H1 (cell line): ENCODE results near the gene CES4A. TPM values are rescaled to one million over a fixed set of nuclear protein-coding genes. Genes with fewer than 3 reads are reported as not detected.

Experiments
- CTCF ChIA-PET: fragments of 300-600 bp; sonication (Branson Sonifier 250); formaldehyde crosslinking; loops from one replicate; lab custom pipeline; 2021; ENCODE audit not compliant: partially characterized antibody; lab: Charles Lee
- POLR2A ChIA-PET: fragments of 300-600 bp; sonication (Branson Sonifier 250); formaldehyde crosslinking; loops from one replicate; lab custom pipeline; 2021; ENCODE audit warnings: inconsistent platforms; ENCODE audit not compliant: partially characterized antibody; lab: Charles Lee
- DNase-seq, 2 experiments: peaks; one replicate each; pipeline versions ENCODE4 v3.0.0 to v3.0.0-alpha.2; 2010 to 2022; ENCODE audit warnings: low spot score in 2 of 2, low read depth in 1 of 2, mixed read lengths in 1 of 2
- FAIRE-seq: peaks from 2 replicates; lab custom pipeline; 2011; peaks lifted over from hg19 to GRCh38; lab: Jason Lieb, UNC
- H2AFZ ChIP-seq: 2 replicates; pipeline ENCODE4 v1.8.1; 2012; ENCODE audit warnings: low read length, inconsistent platforms
- H2AK5ac ChIP-seq: 2 replicates; pipeline ENCODE4 v1.6.1; 2013; ENCODE audit warnings: low read depth, low read length
- H2BK120ac ChIP-seq: replicated peaks from 2 replicates; pipeline ENCODE3; 2013; ENCODE audit warnings: low read depth, low read length, inconsistent platforms
- H2BK12ac ChIP-seq: 2 replicates; pipeline ENCODE4 v1.6.1; 2013; ENCODE audit warnings: low read depth, low read length
- H2BK15ac ChIP-seq: 2 replicates; pipeline ENCODE4 v1.6.1; 2013; ENCODE audit warnings: low read length
- H2BK20ac ChIP-seq: 2 replicates; pipeline ENCODE4 v1.6.1; 2013; ENCODE audit warnings: low read length
- H2BK5ac ChIP-seq: 2 replicates; pipeline ENCODE4 v1.6.1; 2013; ENCODE audit warnings: low read depth, low read length
- H3K14ac ChIP-seq: 2 replicates; pipeline ENCODE4 v1.6.1; 2013; ENCODE audit warnings: inconsistent platforms; ENCODE audit not compliant: insufficient read length
- H3K18ac ChIP-seq: 2 replicates; pipeline ENCODE4 v1.6.1; 2013; ENCODE audit warnings: low read length; ENCODE audit errors: extremely low read depth
- H3K23ac ChIP-seq: 2 replicates; pipeline ENCODE4 v1.6.1; 2013; ENCODE audit warnings: inconsistent platforms; ENCODE audit not compliant: insufficient read length
- H3K23me2 ChIP-seq: 2 replicates; pipeline ENCODE4 v1.6.1; 2013; ENCODE audit warnings: low read depth, low read length
- H3K27ac ChIP-seq: 2 replicates; pipeline ENCODE4 v1.6.1; 2011; ENCODE audit warnings: low read depth, low read length, inconsistent platforms
- H3K27me3 ChIP-seq, 4 experiments: replicated peaks in 1 of 4; 1 replicate in 1 of 4; 2 replicates in 3 of 4; pipeline versions ENCODE4 v1.6.1 to v1.8.1; 2011 to 2013; ENCODE audit warnings: low read length in 3 of 4, mild to moderate bottlenecking in 3 of 4, inconsistent platforms in 2 of 4, mixed read lengths in 2 of 4, moderate library complexity in 1 of 4; ENCODE audit not compliant: control insufficient read depth in 3 of 4, insufficient read depth in 3 of 4; ENCODE audit errors: extremely low read depth in 1 of 4
- H3K36me3 ChIP-seq, 4 experiments: 2 replicates each; pipeline versions ENCODE4 v1.6.1 to v1.8.1; 2011 to 2013; ENCODE audit warnings: mild to moderate bottlenecking in 4 of 4, low read length in 3 of 4, moderate library complexity in 2 of 4, control low read depth in 1 of 4, inconsistent platforms in 1 of 4; ENCODE audit not compliant: insufficient read depth in 4 of 4, control insufficient read depth in 2 of 4
- H3K4ac ChIP-seq: replicated peaks from 2 replicates; pipeline ENCODE3; 2013; ENCODE audit warnings: low read length, low read depth, mixed read lengths, inconsistent platforms; ENCODE audit not compliant: insufficient read length
- H3K4me1 ChIP-seq, 4 experiments: replicated peaks in 1 of 4; 1 replicate in 1 of 4; 2 replicates in 3 of 4; pipeline versions ENCODE4 v1.6.1 to v1.8.1; 2011 to 2013; ENCODE audit warnings: low read length in 3 of 4, inconsistent platforms in 2 of 4, mixed read lengths in 1 of 4; ENCODE audit not compliant: insufficient read depth in 4 of 4, control insufficient read depth in 3 of 4
- H3K4me2 ChIP-seq, 2 experiments: 2 replicates each; pipeline versions ENCODE4 v1.6.1 to v1.8.1; 2011 to 2013; ENCODE audit warnings: low read depth in 2 of 2, low read length in 2 of 2, control low read depth in 1 of 2, inconsistent platforms in 1 of 2, mild to moderate bottlenecking in 1 of 2; ENCODE audit not compliant: insufficient read depth in 1 of 2
- H3K4me3 ChIP-seq, 4 experiments: fragments of 200-600, 300-600 bp in 1 of 4; sonication (generic), shearing (Covaris generic), sonication (Bioruptor Twin) in 1 of 4; 2 replicates each; pipeline versions ENCODE4 v1.5.1 to v1.8.1; 2011 to 2016; ENCODE audit warnings: low read length in 4 of 4, low read depth in 3 of 4, control low read depth in 2 of 4, inconsistent platforms in 2 of 4, mild to moderate bottlenecking in 2 of 4, mixed read lengths in 1 of 4, moderate library complexity in 1 of 4; ENCODE audit not compliant: insufficient read depth in 2 of 4; ENCODE audit errors: extremely low read depth in 1 of 4
- H3K56ac ChIP-seq: replicated peaks from 2 replicates; pipeline ENCODE3; 2013; ENCODE audit warnings: low read depth, mild to moderate bottlenecking, mixed read lengths, low read length, inconsistent platforms; ENCODE audit not compliant: insufficient read length
- H3K79me1 ChIP-seq: 2 replicates; pipeline ENCODE4 v1.6.1; 2013; ENCODE audit warnings: low read depth, low read length, control low read depth
- H3K79me2 ChIP-seq, 2 experiments: 2 replicates each; pipeline versions ENCODE4 v1.6.1 to v1.8.1; 2012 to 2013; ENCODE audit warnings: low read length in 2 of 2, mild to moderate bottlenecking in 2 of 2, inconsistent platforms in 1 of 2; ENCODE audit not compliant: insufficient read depth in 2 of 2, control insufficient read depth in 1 of 2
- H3K9ac ChIP-seq, 4 experiments: replicated peaks in 1 of 4; 1 replicate in 1 of 4; 2 replicates in 3 of 4; pipeline versions ENCODE4 v1.6.1 to v1.8.1; 2011 to 2013; ENCODE audit warnings: low read depth in 3 of 4, low read length in 3 of 4, control low read depth in 2 of 4, mild to moderate bottlenecking in 2 of 4, moderate library complexity in 2 of 4, inconsistent platforms in 1 of 4; ENCODE audit errors: extremely low read depth in 1 of 4
- H3K9me3 ChIP-seq, 2 experiments: 2 replicates each; pipeline versions ENCODE4 v1.6.1 to v1.8.1; 2012 to 2013; ENCODE audit warnings: mild to moderate bottlenecking in 2 of 2, moderate library complexity in 2 of 2, control low read depth in 1 of 2, inconsistent platforms in 1 of 2, low read depth in 1 of 2, low read length in 1 of 2, mixed read lengths in 1 of 2; ENCODE audit not compliant: insufficient read depth in 2 of 2
- H4K20me1 ChIP-seq, 2 experiments: replicated peaks in 1 of 2; 2 replicates each; pipeline versions ENCODE3 to v1.8.1; 2011 to 2013; ENCODE audit warnings: inconsistent platforms in 2 of 2, low read length in 2 of 2, mild to moderate bottlenecking in 1 of 2; ENCODE audit not compliant: insufficient read depth in 2 of 2, control insufficient read depth in 1 of 2
- H4K5ac ChIP-seq: 2 replicates; pipeline ENCODE4 v1.6.1; 2013; ENCODE audit warnings: low read length, low read depth, mixed read lengths, inconsistent platforms; ENCODE audit not compliant: insufficient read length
- H4K8ac ChIP-seq: 2 replicates; pipeline ENCODE4 v1.8.0; 2013; ENCODE audit warnings: mild to moderate bottlenecking, moderate library complexity, low read length, inconsistent platforms; ENCODE audit not compliant: insufficient read depth; ENCODE audit errors: extremely low read depth
- H4K91ac ChIP-seq: replicated peaks from 2 replicates; pipeline ENCODE3; 2013; ENCODE audit warnings: low read length, mixed read lengths, inconsistent platforms; ENCODE audit not compliant: insufficient read length
- BCL11A ChIP-seq, 2 experiments: IDR thresholded peaks; one replicate each; pipeline ENCODE4 v1.6.1; 2011; ENCODE audit warnings: low read depth in 2 of 2, low read length in 2 of 2, mild to moderate bottlenecking in 2 of 2
- CHD1 ChIP-seq: IDR thresholded peaks from 2 replicates; pipeline ENCODE4 v1.6.1; 2012; ENCODE audit warnings: low read depth, low read length, improper control_type of control experiment
- CTBP2 ChIP-seq: IDR thresholded peaks from 2 replicates; pipeline ENCODE4 v1.7.0; 2011; ENCODE audit warnings: borderline replicate concordance, mild to moderate bottlenecking, moderate library complexity, mixed read lengths, low read length; ENCODE audit not compliant: insufficient read depth, insufficient read length
- CTCF ChIP-seq, 3 experiments: IDR thresholded peaks; 1 replicate in 2 of 3; 2 replicates in 1 of 3; pipeline versions ENCODE4 v1.5.1 to v1.6.1; 2011; ENCODE audit warnings: low read length in 3 of 3, mild to moderate bottlenecking in 3 of 3, inconsistent platforms in 2 of 3, low read depth in 1 of 3, moderate library complexity in 1 of 3; ENCODE audit not compliant: insufficient read depth in 1 of 3; ENCODE audit errors: control extremely low read depth in 1 of 3
- E2F6 ChIP-seq: IDR thresholded peaks from 2 replicates; pipeline ENCODE4 v1.6.1; 2012; ENCODE audit warnings: inconsistent platforms
- EGR1 ChIP-seq: IDR thresholded peaks from 2 replicates; pipeline ENCODE4 v1.6.1; 2011; ENCODE audit warnings: low read depth, low read length, borderline replicate concordance
- HDAC2 ChIP-seq, 2 experiments: fragments of 300-600 bp in 1 of 2; sonication (generic) in 1 of 2; IDR thresholded peaks; 2 replicates each; pipeline ENCODE4 v1.6.1; 2011 to 2012; ENCODE audit warnings: low read depth in 2 of 2, low read length in 2 of 2, mild to moderate bottlenecking in 2 of 2, moderate library complexity in 2 of 2, borderline replicate concordance in 1 of 2, inconsistent platforms in 1 of 2
- HDAC6 ChIP-seq: IDR thresholded peaks from one replicate; pipeline ENCODE4 v1.7.1; 2012; ENCODE audit warnings: low read depth, mild to moderate bottlenecking, inconsistent platforms, low read length, moderate library complexity
- JUND ChIP-seq: IDR thresholded peaks from 2 replicates; pipeline ENCODE4 v1.6.1; 2011; ENCODE audit warnings: mild to moderate bottlenecking, improper control_type of control experiment, low read length
- POLR2AphosphoS5 ChIP-seq: IDR thresholded peaks from 2 replicates; pipeline ENCODE4 v1.6.1; 2011; ENCODE audit warnings: low read depth, low read length
- WGBS, 2 experiments: shearing (Covaris generic) in 1 of 2; methylation state at CpG; one replicate each; pipeline versions ENCODE4 v1.1.6 to v1.1.7; 2013 to 2015; ENCODE audit warnings: low lambda C conversion rate in 2 of 2, mixed read lengths in 2 of 2, inconsistent platforms in 1 of 2, low coverage in 1 of 2, missing lambda C conversion rate in 1 of 2; ENCODE audit not compliant: insufficient replicate concordance in 2 of 2, insufficient coverage in 1 of 2, insufficient read length in 1 of 2; ENCODE audit errors: extremely low coverage in 1 of 2, missing lambda C conversion rate in 1 of 2; 5-methylcytosine and 5-hydroxymethylcytosine counted together
- polyA plus RNA-seq, 7 experiments: library from polyadenylated mRNA; depleted of rRNA in 3 of 7; stranded (reverse) in 5 of 7; unstranded in 2 of 7; fragments of >200 nt in 5 of 7; fragments of 200-250 nt in 2 of 7; gene quantifications; 1 replicate in 5 of 7; 2 replicates in 1 of 7; 4 replicates in 1 of 7; pipeline versions ENCODE4 v1.2.1 to v1.2.3, GENCODE V29; 2011 to 2013; ENCODE audit warnings: missing spikeins in 2 of 7, mixed read lengths in 2 of 7
- total RNA-seq: library from RNA; stranded (reverse); fragmentation: NEBNext Ultra II Directional; extraction: Animal tissue kit (Norgen Biotek cat#: 25700); gene quantifications from 2 replicates; pipeline ENCODE4 v1.2.1, GENCODE V29; 2021

CES4A gene
- total and polyA plus RNA-seq, 2 of the 8 experiments (the other 6 are each of a cell fraction or from before 2014, with no cell fraction given) = 0.93 to 1.5 TPM

GRCh38 chr16:67034487-67034886 is 46.1 kb downstream of the CES4A start:
- no peaks in the 10 kb centered on the region; a peak in 1 of 4 replicates for H3K9me3 ChIP-seq
- DNase-seq (peak in 1 of 2 experiments; percentile 17), FAIRE-seq (no peak)
- no peak overlapping the region for H2AFZ ChIP-seq
- 87% methylated on average over 4 of the region's 4 CpGs; no CpG with 5 or more reads in 1 of the 2 experiments for WGBS, 2 experiments
- H3K23ac ChIP-seq = no peak overlapping the region
- H2BK20ac ChIP-seq = no peak overlapping the region
- no peak overlapping the region for H4K8ac ChIP-seq
- CTCF ChIA-PET = interaction anchor here (1.2 to 1.3 kb wide), 3 partner anchors 17 to 75 kb away, joined by 3 to 5 read pairs (median 3); no protein-coding TSS in a partner anchor
- no peak overlapping the region for H2BK120ac ChIP-seq
- H2BK12ac ChIP-seq = no peak overlapping the region
- POLR2A ChIA-PET = no interaction called here
- peaks cover 0 to 7% (median 3%) of the 10 kb centered on the region in 4 experiments; a peak in 2 of 7 replicates for H3K27me3 ChIP-seq
- H4K5ac ChIP-seq = no peak overlapping the region
- no peaks in the 10 kb centered on the region; the same call in 1 of the 2 replicates for H3K79me1 ChIP-seq
- H3K4me1 ChIP-seq = peaks cover 0 to 2% (median 0%) of the 10 kb centered on the region in 4 experiments; a peak in 1 of 7 replicates
- no peak overlapping the region for H3K4me3 ChIP-seq
- H3K14ac ChIP-seq = no peak overlapping the region
- no peak overlapping the region for H3K27ac ChIP-seq
- H3K23me2 ChIP-seq = no peaks in the 10 kb centered on the region; the same call in 1 of the 2 replicates
- no peak overlapping the region for H3K9ac ChIP-seq
- H4K91ac ChIP-seq = no peak overlapping the region
- H3K4me2 ChIP-seq = no peak overlapping the region
- H3K36me3 ChIP-seq = no peaks in the 10 kb centered on the region; a peak in 1 of 8 replicates
- H3K18ac ChIP-seq = no peak overlapping the region
- peaks cover 0 to 3% of the 10 kb centered on the region in 2 experiments for H4K20me1 ChIP-seq
- no peak overlapping the region for H3K4ac ChIP-seq
- H3K79me2 ChIP-seq = peaks cover 0 to 48% of the 10 kb centered on the region in 2 experiments; a peak in 2 of 4 replicates
- no peak overlapping the region for H2AK5ac ChIP-seq
- no peak overlapping the region for H2BK15ac ChIP-seq
- H3K56ac ChIP-seq = no peak overlapping the region
- H2BK5ac ChIP-seq = no peak overlapping the region
- no peak for TF ChIP-seq CTBP2
- TF ChIP-seq BCL11A (IDR thresholded peaks at IDR 0.05; ENCODE audit: low read depth in 2 of 2, low read length in 2 of 2) = no peak
- TF ChIP-seq CTCF (IDR thresholded peaks at IDR 0.05; ENCODE audit: control extremely low read depth in 1 of 3, insufficient read depth in 1 of 3, low read depth in 1 of 3, low read length in 3 of 3) = no peak
- TF ChIP-seq CHD1 = no peak
- no peak for TF ChIP-seq E2F6
- TF ChIP-seq EGR1 = no peak
- TF ChIP-seq JUND = no peak
- no peak for TF ChIP-seq POLR2AphosphoS5
- TF ChIP-seq HDAC6 = no peak
- no peak for TF ChIP-seq HDAC2 (IDR thresholded peaks at IDR 0.05; ENCODE audit: borderline replicate concordance in 1 of 2, low read depth in 2 of 2, low read length in 2 of 2)
